Measurements from ENCODE around the gene NAV2. TPM values are rescaled to one million over a fixed set of nuclear protein-coding genes. Genes with fewer than 3 reads are reported as not detected.

The NAV2 gene
- total RNA-seq, 1 experiment from 2014 or later: 2.1 TPM

GRCh38 chr11:19975414-19975990, 262.9 kb downstream of the NAV2 start (continued):
- TF ChIP-seq ZNF274 (IDR thresholded peaks at IDR 0.05; ENCODE audit: low read depth, low read length): no peak
- no peak for TF ChIP-seq ATF3 (IDR thresholded peaks at IDR 0.05)
- TF ChIP-seq FOSL1 (IDR thresholded peaks at IDR 0.05; ENCODE audit: low read depth): no peak
- TF ChIP-seq ZFX (IDR thresholded peaks at IDR 0.05): no peak
- no peak for TF ChIP-seq REST (IDR thresholded peaks at IDR 0.05; ENCODE audit: low read depth)

- Histone ChIP-seq H3K27me3 (ENCODE audit: insufficient read depth, low read length) (no peaks in the 10 kb centered on the region; the same call in 1 of the 2 replicates), H3K9me2 (ENCODE audit: insufficient read depth) (no peaks in the 10 kb centered on the region), H3K36me3 (ENCODE audit: control insufficient read depth in 1 of 2, insufficient read depth in 2 of 2, low read length in 2 of 2) (no peaks in the 10 kb centered on the region), H3K9me3 (ENCODE audit: control insufficient read depth in 1 of 2, insufficient read depth in 1 of 2, low read depth in 1 of 2, low read length in 2 of 2) (no peaks in the 10 kb centered on the region), H3K9ac (ENCODE audit: low read length) (no peak overlapping the region), H3K4me2 (ENCODE audit: low read length) (no peak overlapping the region), H3K79me2 (ENCODE audit: insufficient read depth, low read length) (no peaks in the 10 kb centered on the region), H2AFZ (ENCODE audit: low read depth, low read length, poor library complexity, severe bottlenecking) (no peak overlapping the region), H3K4me3 (replicated peaks in 1 of 2; ENCODE audit: low read depth in 1 of 2, low read length in 2 of 2) (no peak overlapping the region), H3K4me1 (ENCODE audit: control insufficient read depth in 1 of 2, insufficient read depth in 2 of 2, low read length in 2 of 2) (peaks cover 5 to 16% of the 10 kb centered on the region in 2 experiments; a peak in 3 of 4 replicates), H4K20me1 (ENCODE audit: insufficient read depth) (no peaks in the 10 kb centered on the region), H3K27ac (ENCODE audit: low read depth, low read length) (no peak overlapping the region)
- intact Hi-C loops (cut with micrococcal nuclease): no loop called here
- BruUV-seq (replicated peaks): no TSS peak
- CTCF ChIA-PET: no interaction called here
- TF ChIP-seq EGR1 (IDR thresholded peaks at IDR 0.05; ENCODE audit: low read depth) (no peak), CTCF (IDR thresholded peaks at IDR 0.05 in 2 of 3, conservative IDR thresholded peaks at IDR 0.05 in 1 of 3; ENCODE audit: borderline replicate concordance in 1 of 3, insufficient read depth in 1 of 3, low read depth in 2 of 3, low read length in 2 of 3) (no peak), EZH2phosphoT487 (IDR thresholded peaks at IDR 0.05; ENCODE audit: borderline replicate concordance) (no peak), YY1 (IDR thresholded peaks at IDR 0.05; ENCODE audit: extremely low read depth, insufficient replicate concordance, low read depth, low read length) (no peak), POLR2AphosphoS5 (IDR thresholded peaks at IDR 0.05; ENCODE audit: low read depth, low read length) (no peak), POLR2A (IDR thresholded peaks at IDR 0.05; ENCODE audit: borderline replicate concordance, extremely low read depth, insufficient read depth, insufficient read length) (no peak), SRF (IDR thresholded peaks at IDR 0.05; ENCODE audit: low read depth) (no peak), SIN3A (IDR thresholded peaks at IDR 0.05; ENCODE audit: low read depth) (no peak), SP1 (IDR thresholded peaks at IDR 0.05; ENCODE audit: low read depth) (no peak), ZNF274 (IDR thresholded peaks at IDR 0.05; ENCODE audit: low read depth, low read length) (no peak), RAD21 (IDR thresholded peaks at IDR 0.05; ENCODE audit: low read depth) (no peak), MAX (IDR thresholded peaks at IDR 0.05) (no peak), ATF3 (IDR thresholded peaks at IDR 0.05) (no peak), JUND (IDR thresholded peaks at IDR 0.05) (no peak)
- RAD21 ChIA-PET (ENCODE audit: low non-redundant PET in 1 of 2, low total read pairs in 2 of 2, uncharacterized antibody in 2 of 2, unreplicated experiment in 2 of 2): no interaction called here
- DNase-seq (ENCODE audit: low read depth, low spot score): no peak
- POLR2A ChIA-PET: no interaction called here
- no peak for ATAC-seq
These were observed 263.8 kb downstream of the NAV2 start for GRCh38 chr11:19976281-19976941.

Data from HCT116 (cell line).